Measurements from ENCODE around the gene PDGFD.

The PDGFD gene

GRCh38 chr11:103980108-103980507 is 183.8 kb downstream of the PDGFD start:
- no peaks in the 10 kb centered on the region for H3K36me3 ChIP-seq (ENCODE audit: insufficient read depth, low read length)
- no peaks in the 10 kb centered on the region for H3K9me3 ChIP-seq (ENCODE audit: insufficient read depth, low read length, severe bottlenecking)
- no peak overlapping the region for H3K4me2 ChIP-seq (ENCODE audit: insufficient read depth, low read length)
- H3K4me3 ChIP-seq (ENCODE audit: low read depth in 1 of 2, low read length in 2 of 2) = no peak overlapping the region
- no peaks in the 10 kb centered on the region for H3K27me3 ChIP-seq (ENCODE audit: insufficient read depth, low read length, poor library complexity)
- H2AFZ ChIP-seq (ENCODE audit: low read depth, low read length) = no peak overlapping the region
- H3K79me2 ChIP-seq (ENCODE audit: insufficient read depth, low read length) = no peaks in the 10 kb centered on the region
- H3K9ac ChIP-seq (ENCODE audit: low read depth, low read length) = no peak overlapping the region
- TF ChIP-seq CTCF (IDR thresholded peaks at IDR 0.05; ENCODE audit: borderline replicate concordance, extremely low read depth, low read length, poor library complexity, severe bottlenecking) = no peak
- no peak for TF ChIP-seq EZH2 (IDR thresholded peaks at IDR 0.05; ENCODE audit: borderline replicate concordance, low read depth, low read length, severe bottlenecking)
- H4K20me1 ChIP-seq (ENCODE audit: insufficient read depth, low read length) = no peaks in the 10 kb centered on the region
- DNase-seq (no peak), ATAC-seq (ENCODE audit: insufficient read depth, low read depth) (no peak)
- H3K4me1 ChIP-seq (ENCODE audit: insufficient read depth, low read length) = no peaks in the 10 kb centered on the region
- H3K27ac ChIP-seq (ENCODE audit: low read length) = no peak overlapping the region

- Histone ChIP-seq H3K79me2 (ENCODE audit: insufficient read depth, low read length) (no peaks in the 10 kb centered on the region), H3K9me3 (ENCODE audit: insufficient read depth, low read length, severe bottlenecking) (no peaks in the 10 kb centered on the region), H3K27ac (ENCODE audit: low read length) (no peak overlapping the region), H4K20me1 (ENCODE audit: insufficient read depth, low read length) (no peaks in the 10 kb centered on the region), H3K4me2 (ENCODE audit: insufficient read depth, low read length) (no peak overlapping the region), H3K4me3 (ENCODE audit: low read depth in 1 of 2, low read length in 2 of 2) (no peak overlapping the region), H3K36me3 (ENCODE audit: insufficient read depth, low read length) (no peaks in the 10 kb centered on the region), H3K9ac (ENCODE audit: low read depth, low read length) (no peak overlapping the region), H3K4me1 (ENCODE audit: insufficient read depth, low read length) (no peaks in the 10 kb centered on the region), H2AFZ (ENCODE audit: low read depth, low read length) (no peak overlapping the region), H3K27me3 (ENCODE audit: insufficient read depth, low read length, poor library complexity) (no peaks in the 10 kb centered on the region)
- ATAC-seq (ENCODE audit: insufficient read depth, low read depth) = no peak
- no peak for TF ChIP-seq EZH2 (IDR thresholded peaks at IDR 0.05; ENCODE audit: borderline replicate concordance, low read depth, low read length, severe bottlenecking)
- no peak for TF ChIP-seq CTCF (IDR thresholded peaks at IDR 0.05; ENCODE audit: borderline replicate concordance, extremely low read depth, low read length, poor library complexity, severe bottlenecking)
- no peak for DNase-seq
Observed at GRCh38 chr11:103978616-103979595, 185.0 kb downstream of the PDGFD start.

- ATAC-seq (ENCODE audit: insufficient read depth, low read depth) (no peak), DNase-seq (no peak)
- Histone ChIP-seq H2AFZ (ENCODE audit: low read depth, low read length) (no peak overlapping the region), H3K9ac (ENCODE audit: low read depth, low read length) (no peak overlapping the region), H3K4me3 (ENCODE audit: low read depth in 1 of 2, low read length in 2 of 2) (no peak overlapping the region), H3K27me3 (ENCODE audit: insufficient read depth, low read length, poor library complexity) (no peaks in the 10 kb centered on the region), H3K79me2 (ENCODE audit: insufficient read depth, low read length) (no peaks in the 10 kb centered on the region), H3K9me3 (ENCODE audit: insufficient read depth, low read length, severe bottlenecking) (no peaks in the 10 kb centered on the region), H3K4me2 (ENCODE audit: insufficient read depth, low read length) (no peak overlapping the region), H3K36me3 (ENCODE audit: insufficient read depth, low read length) (no peaks in the 10 kb centered on the region), H3K4me1 (ENCODE audit: insufficient read depth, low read length) (no peaks in the 10 kb centered on the region), H3K27ac (ENCODE audit: low read length) (no peak overlapping the region), H4K20me1 (ENCODE audit: insufficient read depth, low read length) (no peaks in the 10 kb centered on the region)
- no peak for TF ChIP-seq CTCF (IDR thresholded peaks at IDR 0.05; ENCODE audit: borderline replicate concordance, extremely low read depth, low read length, poor library complexity, severe bottlenecking)
- TF ChIP-seq EZH2 (IDR thresholded peaks at IDR 0.05; ENCODE audit: borderline replicate concordance, low read depth, low read length, severe bottlenecking) = no peak
Observed at GRCh38 chr11:103972013-103972412, 191.9 kb downstream of the PDGFD start.
